Spleen (tissue), 7 donors: ENCODE measurements around the gene ESR2.

Source experiments
- CTCF ChIP-seq, 11 experiments: fragments of 200-600 bp in 7 of 11; fragments of 450-650 bp in 4 of 11; sonication (generic) in 4 of 11; IDR thresholded peaks in 8 of 11; conservative IDR thresholded peaks in 3 of 11; 1 replicate in 7 of 11; 2 replicates in 4 of 11; pipeline versions ENCODE4 v1.4.0 to v1.8.0; 2016 to 2021; ENCODE audit warnings: antibody characterized with exemption in 11 of 11, inconsistent platforms in 4 of 11, mild to moderate bottlenecking in 1 of 11
- POLR2A ChIP-seq, 3 donors: fragments of 450-650 bp; IDR thresholded peaks; one replicate each; pipeline ENCODE4 v1.5.1; 2017; ENCODE audit warnings: antibody characterized with exemption in 3 of 3, mild to moderate bottlenecking in 1 of 3
- POLR2AphosphoS5 ChIP-seq, 3 donors: sonication (generic); formaldehyde crosslinking; IDR thresholded peaks; one replicate each; pipeline ENCODE4 v1.5.1; 2017; ENCODE audit warnings: antibody characterized with exemption in 3 of 3
- donor health status: DM: no; HTN: no; CAD: no; lungs with moderate emphysema.
- donor health status: DM: no; HTN: no; CAD: no.
- donor health status: DM: no; HTN: no; CAD: no.

- TF ChIP-seq CTCF (IDR thresholded peaks at IDR 0.05 in 8 of 11, conservative IDR thresholded peaks at IDR 0.05 in 3 of 11): no peak
- TF ChIP-seq POLR2A (IDR thresholded peaks at IDR 0.05): no peak
- TF ChIP-seq POLR2AphosphoS5 (IDR thresholded peaks at IDR 0.05): no peak
Observed at GRCh38 chr14:64074961-64075612, 219.1 kb downstream of the ESR2 start.
